DND-41 (cell line): ENCODE data around the gene TCF12.

Experiments used
- EZH2 ChIP-seq: IDR thresholded peaks from 3 replicates; pipeline ENCODE4 v1.6.1; 2012; ENCODE audit warnings: borderline replicate concordance, low read depth, mild to moderate bottlenecking, moderate library complexity, low read length, inconsistent platforms; ENCODE audit not compliant: severe bottlenecking
- TF ChIP-seq, protein P1 (sequence below): IDR thresholded peaks from 2 replicates; pipeline ENCODE4 v1.5.1; 2012; ENCODE audit warnings: borderline replicate concordance, low read length, moderate library complexity, mild to moderate bottlenecking; ENCODE audit not compliant: poor library complexity, severe bottlenecking; ENCODE audit errors: extremely low read depth

DNA sequence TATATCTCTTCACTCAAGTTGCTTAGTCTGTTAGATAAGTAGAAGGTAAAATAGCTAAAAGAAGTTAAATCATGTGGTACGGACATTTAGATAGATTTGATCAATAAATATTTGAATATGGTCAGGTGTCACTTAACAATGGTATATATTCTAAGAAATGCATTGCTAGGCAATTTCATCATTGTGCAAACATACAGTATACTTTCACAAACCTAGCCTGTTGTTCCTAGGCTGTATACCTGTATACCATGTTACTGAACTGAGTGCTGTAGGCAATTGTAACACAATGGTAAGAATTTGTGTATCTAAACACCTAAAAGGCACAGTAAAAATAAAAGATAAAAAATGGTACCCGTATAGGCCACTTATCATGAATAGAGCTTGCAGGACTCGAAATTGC lies 345.1 kb downstream of the TCF12 start:
- TF ChIP-seq, protein P1, sequence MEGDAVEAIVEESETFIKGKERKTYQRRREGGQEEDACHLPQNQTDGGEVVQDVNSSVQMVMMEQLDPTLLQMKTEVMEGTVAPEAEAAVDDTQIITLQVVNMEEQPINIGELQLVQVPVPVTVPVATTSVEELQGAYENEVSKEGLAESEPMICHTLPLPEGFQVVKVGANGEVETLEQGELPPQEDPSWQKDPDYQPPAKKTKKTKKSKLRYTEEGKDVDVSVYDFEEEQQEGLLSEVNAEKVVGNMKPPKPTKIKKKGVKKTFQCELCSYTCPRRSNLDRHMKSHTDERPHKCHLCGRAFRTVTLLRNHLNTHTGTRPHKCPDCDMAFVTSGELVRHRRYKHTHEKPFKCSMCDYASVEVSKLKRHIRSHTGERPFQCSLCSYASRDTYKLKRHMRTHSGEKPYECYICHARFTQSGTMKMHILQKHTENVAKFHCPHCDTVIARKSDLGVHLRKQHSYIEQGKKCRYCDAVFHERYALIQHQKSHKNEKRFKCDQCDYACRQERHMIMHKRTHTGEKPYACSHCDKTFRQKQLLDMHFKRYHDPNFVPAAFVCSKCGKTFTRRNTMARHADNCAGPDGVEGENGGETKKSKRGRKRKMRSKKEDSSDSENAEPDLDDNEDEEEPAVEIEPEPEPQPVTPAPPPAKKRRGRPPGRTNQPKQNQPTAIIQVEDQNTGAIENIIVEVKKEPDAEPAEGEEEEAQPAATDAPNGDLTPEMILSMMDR, result no peak
- no peak for TF ChIP-seq EZH2
